ENCODE measurements around the gene STX2.
"Not testable (repeated sequence)": the region's sequence is repeated elsewhere in the genome, so short reads cannot be mapped to it uniquely, and the experiment has no call there.

Gene STX2

GRCh38 chr12:130838951-130839769 is at the start of gene STX2:
STX2 (minus strand) TSS chr12:130839250; CDS start chr12:130839099, 151 bp downstream.
- peak; percentile 51 to 82 for DNase-seq

GRCh38 chr12:130887190-130887589 is 48.1 kb upstream of the STX2 start:
- not testable (repeated sequence) for DNase-seq

DNA sequence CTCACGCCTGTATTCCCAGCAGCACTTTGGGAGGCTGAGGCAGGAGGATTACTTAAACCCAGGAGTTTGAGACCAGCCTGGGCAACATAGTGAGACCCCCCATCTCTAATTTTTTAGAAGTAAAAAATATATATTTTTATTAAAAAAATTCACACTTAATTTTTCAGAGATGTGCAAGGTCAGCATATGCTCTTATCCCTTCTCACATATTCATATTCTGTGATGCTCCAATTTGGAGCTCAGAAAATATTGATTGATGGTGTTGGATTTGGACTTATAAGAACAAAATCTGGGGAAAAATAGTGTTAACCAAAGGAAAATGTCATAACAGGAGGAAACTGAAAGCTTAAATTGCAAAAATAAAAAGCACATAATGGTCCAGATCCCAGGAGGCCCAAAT is 42.5 kb upstream of the STX2 start:
- DNase-seq, result no peak

DNA sequence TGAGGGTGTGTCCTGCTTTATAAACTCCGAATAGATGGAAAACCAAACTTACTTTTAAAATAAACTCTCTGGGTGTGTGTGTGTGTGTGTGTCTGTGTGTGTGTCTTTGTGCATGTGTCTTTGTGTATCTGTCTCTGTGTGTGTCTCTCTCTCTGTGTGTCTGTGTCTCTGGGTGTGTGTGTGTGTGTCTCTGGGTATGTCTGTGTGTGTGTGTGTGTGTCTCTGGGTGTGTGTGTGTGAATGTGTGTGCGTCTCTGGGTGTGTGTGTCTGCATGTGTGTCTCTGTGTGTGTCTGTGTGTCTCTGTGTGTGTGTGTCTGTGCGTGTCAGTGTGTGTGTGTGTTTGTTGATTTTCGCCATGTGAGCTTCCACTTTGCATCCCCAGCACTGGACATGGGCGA is 42.0 kb upstream of the STX2 start:
- no peak for DNase-seq

GRCh38 chr12:130880411-130880885 is 41.4 kb upstream of the STX2 start:
- DNase-seq, result no peak

DNA sequence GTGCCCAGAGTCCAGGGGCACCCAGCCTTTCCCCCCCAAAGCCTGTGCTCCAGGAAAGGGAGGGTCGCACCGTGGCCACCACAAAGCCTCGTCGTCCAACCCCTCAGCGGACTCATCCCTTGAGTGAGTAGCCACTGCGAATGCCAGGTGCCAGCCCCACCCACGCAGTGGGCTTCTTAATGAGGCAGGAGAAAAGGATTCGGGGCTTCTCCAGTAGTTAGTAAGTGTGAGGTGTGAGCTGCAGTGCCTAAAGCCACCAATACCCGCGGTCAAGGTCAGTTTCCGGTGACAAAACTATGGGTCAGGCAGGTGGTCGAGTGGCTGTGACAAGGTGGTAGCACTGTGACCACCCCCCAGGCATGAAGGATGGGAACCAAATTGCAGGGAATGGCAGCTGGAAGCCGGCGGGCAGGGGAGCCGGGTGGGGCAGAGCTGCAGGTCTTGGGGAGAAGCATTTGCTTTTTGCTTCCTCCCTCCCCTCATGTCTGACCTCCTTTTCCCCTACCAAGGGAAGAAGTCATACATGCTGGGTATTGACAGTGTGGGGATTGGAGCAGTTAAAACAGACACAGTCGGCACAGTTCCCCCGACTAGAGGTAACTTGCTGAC is 40.8 kb upstream of the STX2 start:
- no peak for DNase-seq

DNA sequence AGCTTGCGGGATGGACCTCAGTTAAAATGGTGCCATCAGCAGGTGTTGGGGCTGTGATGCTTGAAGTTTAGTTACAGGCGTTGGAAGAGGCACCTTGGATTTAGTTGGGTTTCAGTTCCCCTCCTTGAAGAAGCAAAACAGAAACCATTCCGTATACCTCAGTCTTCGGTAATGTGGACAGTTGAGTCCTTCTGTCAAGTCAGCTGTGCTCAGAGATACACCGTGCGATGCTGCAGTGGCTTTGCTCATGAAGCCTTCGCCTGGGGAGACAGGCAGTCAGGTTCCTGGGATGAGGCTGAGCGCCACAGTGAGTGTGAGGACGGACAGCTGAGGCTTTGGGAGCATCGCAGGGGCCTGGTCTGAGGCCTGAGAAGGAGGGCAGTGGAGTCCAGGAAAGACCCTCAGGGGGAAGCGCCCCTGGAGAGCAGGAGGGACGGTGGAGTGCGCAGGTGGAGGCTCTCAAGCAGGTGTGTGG is 40.2 kb upstream of the STX2 start:
- no peak for DNase-seq

GRCh38 chr12:130878193-130879185 is 39.4 kb upstream of the STX2 start:
- DNase-seq, result no peak

- DNase-seq, result no peak
Observed at GRCh38 chr12:130877333-130877732, 38.3 kb upstream of the STX2 start.

GRCh38 chr12:130876758-130877157 is 37.7 kb upstream of the STX2 start:
- no peak for DNase-seq

GRCh38 chr12:130876297-130876696 is 37.2 kb upstream of the STX2 start:
- no peak for DNase-seq

DNA sequence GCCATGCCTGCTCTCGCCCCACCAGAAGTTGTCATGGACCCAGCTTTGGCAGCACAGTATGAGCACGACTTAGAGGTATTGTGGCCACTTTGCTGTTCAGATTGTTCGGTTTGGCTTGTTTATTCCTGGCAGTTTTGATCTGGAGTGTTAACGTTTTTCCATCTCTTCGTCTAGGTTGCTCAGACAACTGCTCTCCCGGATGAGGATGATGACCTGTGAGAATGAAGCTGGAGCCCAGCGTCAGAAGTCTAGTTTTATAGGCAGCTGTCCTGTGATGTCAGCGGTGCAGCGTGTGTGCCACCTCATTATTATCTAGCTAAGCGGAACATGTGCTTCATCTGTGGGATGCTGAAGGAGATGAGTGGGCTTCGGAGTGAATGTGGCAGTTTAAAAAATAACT is 36.7 kb upstream of the STX2 start:
- not testable (repeated sequence) for DNase-seq

- DNase-seq, result no peak
Observed at GRCh38 chr12:130875193-130875592, 36.1 kb upstream of the STX2 start.

GRCh38 chr12:130874696-130875095 is 35.6 kb upstream of the STX2 start:
- DNase-seq, result no peak

DNA sequence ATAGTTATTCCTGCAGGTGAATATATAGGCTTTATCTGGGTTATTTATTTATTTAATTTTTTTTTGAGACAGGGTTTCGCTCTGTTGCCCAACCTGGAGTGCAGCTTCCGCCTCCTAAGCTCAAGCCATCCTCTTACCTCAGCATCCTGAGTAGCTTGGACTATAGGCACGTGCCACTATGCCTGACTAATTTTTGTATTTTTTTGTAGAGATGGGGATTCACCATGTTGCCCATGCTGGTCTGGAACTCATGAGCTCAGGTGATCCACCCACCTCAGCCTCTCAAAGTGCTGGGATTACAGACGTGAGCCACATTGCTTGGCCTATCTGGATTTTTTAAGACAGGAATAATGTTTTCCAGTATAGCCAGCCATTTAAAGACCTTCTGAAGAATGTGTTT is 34.8 kb upstream of the STX2 start:
- DNase-seq, result no peak

- DNase-seq, result no peak
Observed at GRCh38 chr12:130873106-130873795, 34.2 kb upstream of the STX2 start.

DNA sequence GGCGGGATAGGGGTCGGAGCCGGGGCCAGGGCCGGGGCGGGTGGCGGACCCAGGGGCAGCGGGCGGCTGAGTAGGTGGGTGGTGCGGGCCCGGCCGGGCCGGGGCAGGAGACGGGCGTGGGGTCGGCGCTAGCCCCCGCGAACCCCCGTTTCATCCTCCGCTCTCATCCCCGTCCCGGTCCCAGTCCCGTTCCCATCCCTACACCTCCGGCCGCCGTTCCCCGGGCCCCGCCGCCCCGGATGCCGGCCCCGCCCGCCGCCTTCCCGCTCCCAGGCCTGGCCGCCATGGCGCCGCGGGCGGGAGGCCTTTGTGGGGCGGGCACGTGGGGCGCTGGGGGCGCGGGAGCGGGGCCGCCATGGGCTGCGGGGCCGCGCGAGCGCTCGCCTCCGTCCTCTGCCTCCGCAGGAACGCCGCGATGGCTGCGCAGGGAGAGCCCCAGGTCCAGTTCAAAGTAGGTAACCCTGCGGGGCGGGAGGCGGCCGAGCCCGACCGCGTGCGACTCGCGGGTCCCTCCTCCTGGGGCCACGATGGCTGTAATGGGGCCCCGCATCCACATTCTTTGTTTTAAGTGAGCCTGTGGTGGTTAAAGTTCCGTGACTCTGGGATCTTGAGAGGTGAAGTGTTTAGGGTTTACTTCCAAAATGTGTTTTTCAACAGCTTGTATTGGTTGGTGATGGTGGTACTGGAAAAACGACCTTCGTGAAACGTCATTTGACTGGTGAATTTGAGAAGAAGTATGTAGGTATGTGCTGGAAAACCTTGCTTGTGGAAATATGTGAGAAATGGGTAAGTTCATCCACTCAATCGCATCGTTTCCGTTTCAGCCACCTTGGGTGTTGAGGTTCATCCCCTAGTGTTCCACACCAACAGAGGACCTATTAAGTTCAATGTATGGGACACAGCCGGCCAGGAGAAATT is 33.4 kb upstream of the STX2 start:
- DNase-seq, result peak in 1 of 2 experiments; percentile 37

DNA sequence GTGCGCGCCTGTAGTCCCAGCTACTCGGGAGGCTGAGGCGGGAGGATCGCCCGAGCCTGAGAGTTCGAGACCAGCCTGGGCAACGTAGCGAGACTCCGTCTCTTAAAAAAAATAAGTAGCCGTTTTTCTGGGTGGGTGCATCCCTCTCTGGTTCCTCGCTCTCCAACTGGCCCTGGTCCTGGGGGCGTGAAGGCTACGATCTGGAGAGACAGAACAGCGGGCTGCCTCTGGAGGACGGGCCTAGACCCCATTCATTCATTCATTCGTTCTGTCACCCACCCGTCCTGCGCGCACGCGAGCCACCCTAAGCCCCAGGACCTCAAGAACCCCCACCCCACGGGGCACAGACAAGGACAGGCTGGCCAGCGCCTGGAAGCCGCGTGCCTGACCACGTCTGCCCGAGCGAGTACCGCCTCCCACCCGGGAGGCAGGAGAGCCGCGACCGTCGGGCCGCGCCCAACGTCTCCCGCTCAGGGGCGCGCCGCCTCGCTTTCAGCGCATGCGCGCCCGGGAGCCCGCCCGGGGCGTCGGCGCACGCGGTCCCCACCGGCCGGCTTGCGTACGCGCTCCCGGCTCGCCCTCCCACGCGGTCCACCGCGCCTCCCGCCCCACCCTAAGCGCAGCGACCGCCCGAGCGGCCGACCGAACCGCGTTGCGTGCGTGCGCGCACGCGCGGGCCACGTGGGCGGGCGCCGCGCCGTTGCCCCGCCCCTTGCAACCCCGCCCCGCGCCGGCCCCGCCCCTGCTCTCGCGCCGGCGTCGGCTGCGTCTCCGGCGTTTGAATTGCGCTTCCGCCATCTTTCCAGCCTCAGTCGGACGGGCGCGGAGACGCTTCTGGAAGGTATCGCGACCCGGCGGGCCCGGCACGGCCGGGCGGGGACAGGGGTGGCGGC is 32.5 kb upstream of the STX2 start, which contains the start of gene RAN:
TSS of gene RAN (plus strand) at position 781 of the 893 bp plus-strand sequence. CDS start 528 bp downstream, outside the sequence.
- peak; percentile 68 to 94 for DNase-seq

DNA sequence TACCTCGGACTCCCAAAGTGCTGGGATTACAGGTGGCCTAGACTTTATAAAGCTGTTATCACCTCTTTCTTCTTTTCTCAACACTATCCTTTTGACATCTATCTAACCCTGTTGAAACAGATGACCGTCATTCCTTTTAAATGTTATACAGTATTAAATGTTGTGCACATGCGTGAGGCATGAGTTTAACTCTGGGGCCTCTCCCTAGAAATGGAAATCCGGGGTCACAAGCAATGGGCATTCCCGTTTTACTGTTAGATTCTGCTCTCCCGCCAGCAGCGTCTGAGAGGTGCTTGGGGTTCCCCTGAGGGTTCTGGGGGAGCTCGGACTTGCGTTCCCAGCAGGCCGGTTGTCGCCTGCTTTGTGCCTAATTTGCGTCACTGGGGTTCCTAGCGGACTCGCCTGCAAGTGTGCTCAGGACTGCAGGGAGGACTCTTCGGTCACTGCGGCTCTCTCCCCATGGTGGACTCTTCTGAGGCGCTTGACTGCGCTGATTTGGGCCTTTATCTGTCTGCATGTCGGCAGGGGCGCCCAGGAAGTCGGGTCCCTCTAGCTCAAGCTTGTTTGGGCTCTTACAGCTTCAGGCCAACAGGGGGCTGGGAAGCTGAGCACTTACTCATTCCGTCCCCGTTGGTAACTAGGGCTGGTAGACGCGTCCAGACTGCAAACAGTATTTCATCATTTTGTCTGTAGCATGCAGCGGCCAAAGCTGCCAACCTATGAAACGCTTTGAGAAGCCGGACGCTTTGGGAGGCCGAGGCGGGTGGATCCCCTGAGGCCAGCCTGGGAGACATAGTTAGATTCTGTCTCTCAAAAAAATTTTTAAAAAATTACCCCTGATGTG is 31.6 kb upstream of the STX2 start:
- peak; percentile 5 to 19 for DNase-seq
